Right atrium auricular region (tissue), 2 donors: ENCODE measurements around the gene RYR1. TPM values are rescaled to one million over a fixed set of nuclear protein-coding genes. Genes with fewer than 3 reads are reported as not detected.

Experiments used
- DNase-seq: peaks from one replicate; pipeline ENCODE4 v3.0.0-alpha.2; 2019; ENCODE audit warnings: low spot score
- H3K27ac ChIP-seq, 2 donors: fragments of 200-600 bp; sonication (generic); 1 replicate in 1 of 2; 2 replicates in 1 of 2; pipeline ENCODE4 v1.5.1; 2016 to 2019
- H3K27me3 ChIP-seq, 2 donors: fragments of 200-600 bp; sonication (generic); one replicate each; pipeline versions ENCODE4 v1.5.1 to v1.6.0; 2017 to 2019
- H3K36me3 ChIP-seq: fragments of 200-600 bp; sonication (generic); one replicate; pipeline ENCODE4 v1.5.1; 2016
- H3K4me1 ChIP-seq, 2 donors: fragments of 200-600 bp; sonication (generic); one replicate each; pipeline versions ENCODE4 v1.5.1 to v1.6.0; 2017 to 2019
- H3K4me3 ChIP-seq, 2 donors: fragments of 200-600 bp; sonication (generic); 1 replicate in 1 of 2; 2 replicates in 1 of 2; pipeline ENCODE4 v1.5.1; 2017 to 2019; ENCODE audit warnings: mild to moderate bottlenecking in 1 of 2, moderate library complexity in 1 of 2
- H3K9me3 ChIP-seq, 2 donors: fragments of 200-600 bp; sonication (generic); one replicate each; pipeline ENCODE4 v1.5.1; 2019
- CTCF ChIP-seq, 2 donors: fragments of 200-600 bp; sonication (generic); IDR thresholded peaks; one replicate each; pipeline ENCODE4 v1.5.1; 2019; ENCODE audit warnings: antibody characterized with exemption in 2 of 2
- total RNA-seq, 2 donors: library from RNA; depleted of rRNA; stranded (reverse); fragments of >200 nt; gene quantifications; one replicate each; pipeline ENCODE4 v1.1.0, GENCODE V29; 2016

The RYR1 gene
- total RNA-seq, 2 donors from 2014 or later, result 0.33 to 1.7 TPM

DNA sequence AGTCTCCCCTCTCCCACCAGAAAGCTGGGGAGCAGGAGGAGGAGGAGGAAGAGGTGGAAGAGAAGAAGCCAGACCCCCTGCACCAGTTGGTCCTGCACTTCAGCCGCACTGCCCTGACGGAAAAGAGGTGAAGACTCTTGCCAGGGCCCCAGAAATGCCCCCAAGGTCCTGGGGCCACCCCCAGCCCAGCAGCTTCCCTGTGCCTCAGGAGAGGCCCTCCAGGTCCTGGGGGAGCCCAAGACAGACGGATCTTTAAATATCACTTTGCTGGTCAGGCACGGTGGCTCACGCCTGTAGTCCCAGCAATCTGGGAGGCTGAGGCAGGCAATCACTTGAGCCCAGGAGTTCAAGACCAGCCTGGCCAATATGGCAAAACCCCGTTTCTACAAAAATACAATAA, 95.4 kb downstream of the RYR1 start:
- Histone ChIP-seq H3K27ac (no peak overlapping the region), H3K4me1 (no peaks in the 10 kb centered on the region), H3K36me3 (no peaks in the 10 kb centered on the region), H3K9me3 (no peaks in the 10 kb centered on the region), H3K27me3 (no peaks in the 10 kb centered on the region), H3K4me3 (no peak overlapping the region)
- no peak for TF ChIP-seq CTCF (IDR thresholded peaks at IDR 0.05)
- no peak for DNase-seq

DNA sequence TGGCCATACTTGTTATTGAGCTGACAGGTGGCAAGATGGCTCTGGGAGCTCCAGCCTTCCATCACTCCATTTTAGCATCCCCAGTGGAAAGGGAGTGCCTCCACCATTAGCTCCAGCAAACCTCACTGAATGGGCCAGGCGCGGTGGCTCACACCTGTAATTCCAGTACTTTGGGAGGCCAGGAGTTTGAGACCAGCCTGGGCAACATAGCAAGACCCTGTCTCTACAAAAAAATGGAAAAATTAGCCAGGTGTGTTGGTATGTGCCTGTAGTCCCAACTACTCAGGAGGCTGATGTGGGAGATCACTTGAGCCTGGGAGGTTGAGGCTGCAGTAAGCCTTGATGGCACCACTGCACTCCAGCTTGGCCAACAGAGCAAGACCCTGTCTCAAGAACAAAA, 98.0 kb downstream of the RYR1 start:
- Histone ChIP-seq H3K4me1 (no peaks in the 10 kb centered on the region), H3K9me3 (peaks cover 8 to 16% of the 10 kb centered on the region in 2 donors), H3K4me3 (no peak overlapping the region), H3K27me3 (no peaks in the 10 kb centered on the region), H3K27ac (no peak overlapping the region), H3K36me3 (no peaks in the 10 kb centered on the region)
- no peak for DNase-seq
- TF ChIP-seq CTCF (IDR thresholded peaks at IDR 0.05), result no peak

DNA sequence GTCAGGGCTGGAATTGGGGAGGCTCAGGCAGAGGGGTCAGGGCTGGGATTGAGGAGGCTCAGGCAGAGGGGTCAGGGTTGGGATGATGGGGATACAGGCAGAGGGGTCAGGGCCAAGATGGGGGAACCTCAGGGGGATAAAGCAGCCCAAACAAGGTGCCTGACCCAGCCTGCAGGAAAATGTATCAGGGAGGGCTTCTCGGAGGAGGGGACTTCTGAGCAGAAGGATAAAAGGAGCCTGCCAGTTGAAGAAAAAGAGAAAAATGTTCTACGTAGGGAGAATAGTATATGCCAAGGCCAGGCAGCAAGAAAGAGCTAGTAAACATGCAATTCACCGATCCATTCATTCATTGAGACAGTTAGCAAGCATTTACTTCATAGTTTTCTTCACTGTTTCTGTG, 99.4 kb downstream of the RYR1 start:
- Histone ChIP-seq H3K4me1 (no peaks in the 10 kb centered on the region), H3K4me3 (no peak overlapping the region), H3K27me3 (no peaks in the 10 kb centered on the region), H3K9me3 (peaks cover 8 to 16% of the 10 kb centered on the region in 2 donors), H3K36me3 (no peaks in the 10 kb centered on the region), H3K27ac (no peak overlapping the region)
- no peak for TF ChIP-seq CTCF (IDR thresholded peaks at IDR 0.05)
- DNase-seq, result no peak

GRCh38 chr19:38534574-38534973, 101.1 kb downstream of the RYR1 start:
- no peak for TF ChIP-seq CTCF (IDR thresholded peaks at IDR 0.05)
- H3K27ac ChIP-seq, result no peak overlapping the region
- no peaks in the 10 kb centered on the region for H3K36me3 ChIP-seq
- DNase-seq, result no peak
- peaks cover 8 to 16% of the 10 kb centered on the region in 2 donors for H3K9me3 ChIP-seq
- H3K4me3 ChIP-seq, result no peak overlapping the region
- no peaks in the 10 kb centered on the region for H3K4me1 ChIP-seq
- no peaks in the 10 kb centered on the region for H3K27me3 ChIP-seq

DNA sequence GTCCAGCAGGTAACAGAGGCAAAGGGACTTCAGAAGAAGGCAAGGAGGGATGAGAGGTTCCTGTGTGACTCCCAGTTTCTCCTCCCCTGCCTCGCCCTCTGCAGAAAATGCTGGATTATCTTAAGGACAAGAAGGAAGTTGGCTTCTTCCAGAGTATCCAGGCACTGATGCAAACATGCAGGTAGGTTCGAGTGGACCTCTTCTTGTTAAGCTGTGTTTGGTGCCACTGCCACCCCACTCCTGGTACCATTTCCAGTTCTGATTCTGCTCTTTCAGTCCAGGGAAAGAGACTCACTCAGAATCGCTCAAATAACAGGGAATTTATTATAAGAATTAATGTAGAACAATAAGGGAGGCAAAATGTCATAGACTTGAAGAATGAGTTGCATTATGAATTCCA, 101.7 kb downstream of the RYR1 start:
- Histone ChIP-seq H3K36me3 (no peaks in the 10 kb centered on the region), H3K27ac (no peak overlapping the region), H3K4me3 (no peak overlapping the region), H3K4me1 (no peaks in the 10 kb centered on the region), H3K9me3 (peaks cover 8 to 16% of the 10 kb centered on the region in 2 donors), H3K27me3 (no peaks in the 10 kb centered on the region)
- TF ChIP-seq CTCF (IDR thresholded peaks at IDR 0.05), result no peak
- DNase-seq, result no peak
